ENCODE results near the gene ARHGEF6.

DNA sequence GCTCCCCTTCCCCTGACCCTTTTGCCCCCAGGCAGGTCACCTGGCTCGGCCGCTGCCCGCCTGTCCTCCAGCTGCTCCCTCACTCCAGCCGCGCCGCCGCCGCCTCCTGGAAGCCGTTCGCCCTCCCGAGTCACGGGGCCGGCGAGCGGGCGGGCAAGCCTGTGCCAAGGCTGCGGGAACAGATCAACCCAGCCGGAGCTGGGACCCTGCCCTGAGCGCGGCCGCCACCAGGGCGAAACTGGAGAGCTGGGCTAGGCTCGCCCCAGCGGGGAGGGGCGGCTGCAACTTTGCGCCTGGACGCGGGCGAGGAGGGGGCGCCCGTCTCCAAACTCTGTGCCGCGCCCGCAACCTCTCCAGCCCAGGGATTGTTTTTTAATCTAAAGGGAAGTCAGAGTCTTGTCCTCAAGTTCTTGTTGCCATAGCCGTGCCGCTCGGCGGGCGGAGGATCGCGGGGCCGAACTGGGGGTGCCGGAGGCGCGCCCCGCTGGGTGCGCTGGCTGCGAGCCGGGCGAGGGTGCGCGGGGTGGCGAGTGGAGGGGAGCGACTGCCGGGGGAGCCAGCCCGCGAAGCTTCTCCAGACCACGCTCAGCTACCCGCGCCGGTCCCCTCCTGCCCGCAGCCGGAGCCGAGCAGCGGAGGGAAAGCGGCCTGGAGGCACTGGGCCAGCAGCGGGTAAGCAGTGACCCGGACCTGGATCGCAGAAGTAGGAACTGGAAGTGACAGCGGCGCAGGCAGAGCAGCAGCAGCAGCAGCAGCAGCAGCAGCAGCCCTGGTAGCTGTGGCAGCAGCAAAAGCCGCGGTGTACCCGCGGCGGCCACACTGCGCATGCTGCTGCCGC, 13.4 kb downstream of the ARHGEF6 start:
- no peak for TF ChIP-seq POLR2A (IDR thresholded peaks at IDR 0.05)
- TF ChIP-seq, protein P1, sequence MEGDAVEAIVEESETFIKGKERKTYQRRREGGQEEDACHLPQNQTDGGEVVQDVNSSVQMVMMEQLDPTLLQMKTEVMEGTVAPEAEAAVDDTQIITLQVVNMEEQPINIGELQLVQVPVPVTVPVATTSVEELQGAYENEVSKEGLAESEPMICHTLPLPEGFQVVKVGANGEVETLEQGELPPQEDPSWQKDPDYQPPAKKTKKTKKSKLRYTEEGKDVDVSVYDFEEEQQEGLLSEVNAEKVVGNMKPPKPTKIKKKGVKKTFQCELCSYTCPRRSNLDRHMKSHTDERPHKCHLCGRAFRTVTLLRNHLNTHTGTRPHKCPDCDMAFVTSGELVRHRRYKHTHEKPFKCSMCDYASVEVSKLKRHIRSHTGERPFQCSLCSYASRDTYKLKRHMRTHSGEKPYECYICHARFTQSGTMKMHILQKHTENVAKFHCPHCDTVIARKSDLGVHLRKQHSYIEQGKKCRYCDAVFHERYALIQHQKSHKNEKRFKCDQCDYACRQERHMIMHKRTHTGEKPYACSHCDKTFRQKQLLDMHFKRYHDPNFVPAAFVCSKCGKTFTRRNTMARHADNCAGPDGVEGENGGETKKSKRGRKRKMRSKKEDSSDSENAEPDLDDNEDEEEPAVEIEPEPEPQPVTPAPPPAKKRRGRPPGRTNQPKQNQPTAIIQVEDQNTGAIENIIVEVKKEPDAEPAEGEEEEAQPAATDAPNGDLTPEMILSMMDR (IDR thresholded peaks at IDR 0.05) = peak in 2 of 4 experiments; percentile 12 to 48
- TF ChIP-seq POLR2AphosphoS5 (IDR thresholded peaks at IDR 0.05) = no peak

Measured in prostate gland (tissue), 2 donors.